Measurements from ENCODE around the gene MBOAT7. TPM values are rescaled to one million over a fixed set of nuclear protein-coding genes. Genes with fewer than 3 reads are reported as not detected.

Gene MBOAT7
- total RNA-seq, 1 experiment from 2014 or later, result 100 TPM

DNA sequence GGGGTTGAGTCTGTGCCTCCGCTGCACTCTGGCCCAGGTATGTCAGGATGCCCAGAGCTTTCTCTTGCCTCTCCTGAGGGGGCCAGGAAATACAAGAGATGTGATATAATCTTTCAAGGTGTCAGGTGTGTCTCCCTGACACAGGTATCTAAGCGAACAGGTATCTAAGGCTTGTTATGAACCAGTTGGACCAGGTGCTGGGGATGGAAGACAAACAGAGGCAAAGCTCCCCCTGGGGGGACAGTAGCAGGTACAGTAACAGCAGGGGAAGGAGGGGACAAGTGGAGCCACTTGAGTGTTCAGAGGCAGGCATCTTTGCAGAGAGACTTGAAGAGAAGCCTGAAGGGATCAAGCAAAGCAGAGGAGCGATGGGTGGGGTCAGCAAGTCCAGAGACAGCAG, 32.4 kb downstream of the MBOAT7 start:
- Histone ChIP-seq H4K5ac (ENCODE audit: insufficient read length, low read depth, low read length) (no peak overlapping the region), H3K23ac (ENCODE audit: insufficient read length, low read depth, low read length) (no peak overlapping the region), H3K79me1 (ENCODE audit: insufficient read depth, low read depth, low read length, poor library complexity, severe bottlenecking) (no peaks in the 10 kb centered on the region), H3K27ac (ENCODE audit: insufficient read length, low read depth, low read length) (no peak overlapping the region), H3K56ac (ENCODE audit: insufficient read length, low read depth, low read length) (no peak overlapping the region), H3K4me2 (ENCODE audit: insufficient read depth, insufficient read length, low read length) (no peak overlapping the region), H4K8ac (replicated peaks; ENCODE audit: insufficient read length, low read depth, low read length) (no peak overlapping the region), H2BK120ac (ENCODE audit: low read depth, low read length, poor library complexity, severe bottlenecking) (no peak overlapping the region), H2BK5ac (ENCODE audit: insufficient read length, low read length) (no peak overlapping the region), H2AFZ (ENCODE audit: low read length) (no peak overlapping the region), H2BK15ac (ENCODE audit: low read depth, low read length) (no peak overlapping the region), H3K14ac (ENCODE audit: insufficient read depth, low read length) (no peak overlapping the region), H3K23me2 (ENCODE audit: insufficient read length, low read depth, low read length, poor library complexity, severe bottlenecking) (peaks cover 13% of the 10 kb centered on the region), H3K9me3 (ENCODE audit: control insufficient read depth, low read depth, low read length) (no peaks in the 10 kb centered on the region), H2BK20ac (ENCODE audit: low read depth, low read length, poor library complexity, severe bottlenecking) (no peak overlapping the region), H3K4ac (ENCODE audit: low read depth, low read length) (no peak overlapping the region), H3K79me2 (ENCODE audit: insufficient read depth, low read length) (no peaks in the 10 kb centered on the region; the same call in 1 of the 2 replicates), H4K20me1 (ENCODE audit: control insufficient read depth, insufficient read depth, insufficient read length) (no peaks in the 10 kb centered on the region), H3K18ac (ENCODE audit: insufficient read length, low read depth, low read length) (no peak overlapping the region), H2BK12ac (ENCODE audit: insufficient read length, low read depth, low read length) (no peak overlapping the region), H3K9ac (ENCODE audit: extremely low read depth, insufficient read length, low read length) (no peak overlapping the region), H3K4me1 (ENCODE audit: insufficient read depth, low read length) (no peaks in the 10 kb centered on the region), H3K27me3 (ENCODE audit: insufficient read depth, low read length) (no peaks in the 10 kb centered on the region), H4K91ac (ENCODE audit: insufficient read length, low read depth, low read length) (no peak overlapping the region), H3T11ph (ENCODE audit: low read length) (no peak overlapping the region), H2AK5ac (ENCODE audit: insufficient read length, low read length) (no peak overlapping the region)
- H3K27me3 Mint-ChIP-seq (ENCODE audit: low read depth), result peaks cover 6% of the 10 kb centered on the region
- DNase-seq, result no peak
- H3K4me1 Mint-ChIP-seq, result peaks cover 16 to 20% of the 10 kb centered on the region in 2 experiments
- H3K9me3 Mint-ChIP-seq, result no peaks in the 10 kb centered on the region; a peak in 1 of 5 replicates
- H3K36me3 Mint-ChIP-seq (ENCODE audit: insufficient read depth in 1 of 3, low read depth in 3 of 3), result peaks cover 29 to 56% (median 55%) of the 10 kb centered on the region in 3 experiments
- no peak overlapping the region for H3K27ac Mint-ChIP-seq
- TF ChIP-seq CTCF (conservative IDR thresholded peaks at IDR 0.05), result no peak
- H3K4me3 Mint-ChIP-seq, result peak overlapping the region; percentile 5 to 22; a peak in 3 of 5 replicates
- no CpG with 5 or more reads among the region's 3 CpGs for WGBS (ENCODE audit: extremely low coverage, insufficient read length, low lambda C conversion rate)

Measured in H9 (cell line).